Testis (tissue), 2 donors: ENCODE measurements around the gene KRT34.

Source experiments
- POLR2A ChIP-seq: fragments of 450-650 bp; IDR thresholded peaks from one replicate; pipeline ENCODE4 v1.6.1; 2017; ENCODE audit warnings: antibody characterized with exemption, mild to moderate bottlenecking, moderate library complexity
- TF ChIP-seq, protein P1 (sequence below), 3 experiments: fragments of 450-650 bp in 2 of 3; fragments of 200-600 bp in 1 of 3; sonication (generic) in 1 of 3; IDR thresholded peaks; one replicate each; pipeline ENCODE4 v1.5.1; 2016 to 2019; ENCODE audit warnings: antibody characterized with exemption in 3 of 3, mild to moderate bottlenecking in 2 of 3, moderate library complexity in 1 of 3

DNA sequence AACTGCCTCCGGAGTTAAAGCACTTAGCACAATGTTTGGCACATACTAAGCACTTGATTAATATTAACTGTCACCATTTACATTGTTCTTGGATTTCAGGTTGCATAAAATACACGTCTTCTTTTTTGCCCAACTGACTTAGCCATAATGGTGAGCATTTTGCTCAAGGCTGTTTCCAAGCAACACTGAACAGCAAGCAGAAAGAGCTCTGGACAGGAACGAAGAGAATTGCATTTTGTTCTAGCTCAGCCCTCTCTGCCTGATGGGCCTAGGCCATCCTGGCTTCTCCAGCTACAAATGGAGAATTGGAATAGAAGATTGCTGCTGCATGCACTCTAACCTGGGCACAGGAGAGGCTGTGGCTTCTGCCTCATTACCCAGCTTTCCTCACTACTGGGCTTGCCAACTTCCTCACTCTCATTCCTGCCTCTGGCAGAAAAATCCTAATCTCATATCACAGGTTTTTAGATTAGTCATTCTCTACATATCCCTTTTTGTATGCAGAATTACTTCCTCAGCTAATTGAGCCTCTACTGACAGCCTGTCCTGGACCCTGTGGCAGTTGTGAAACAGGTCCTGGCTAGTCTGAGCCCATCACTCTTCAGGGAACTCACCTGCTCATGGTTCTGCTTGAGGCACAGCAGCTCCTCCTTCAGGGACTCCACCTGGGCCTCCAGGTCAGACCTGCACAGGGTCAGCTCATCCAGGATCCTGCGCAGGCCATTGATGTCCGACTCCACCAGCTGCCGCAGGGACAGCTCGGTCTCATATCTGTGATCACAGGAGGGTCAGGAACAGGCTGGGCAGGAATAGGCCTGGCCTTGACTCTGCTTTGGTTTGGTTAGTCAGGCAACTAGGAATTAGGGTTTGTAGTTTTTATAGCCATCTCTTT is 34.0 kb downstream of the KRT34 start:
- TF ChIP-seq, protein P1, sequence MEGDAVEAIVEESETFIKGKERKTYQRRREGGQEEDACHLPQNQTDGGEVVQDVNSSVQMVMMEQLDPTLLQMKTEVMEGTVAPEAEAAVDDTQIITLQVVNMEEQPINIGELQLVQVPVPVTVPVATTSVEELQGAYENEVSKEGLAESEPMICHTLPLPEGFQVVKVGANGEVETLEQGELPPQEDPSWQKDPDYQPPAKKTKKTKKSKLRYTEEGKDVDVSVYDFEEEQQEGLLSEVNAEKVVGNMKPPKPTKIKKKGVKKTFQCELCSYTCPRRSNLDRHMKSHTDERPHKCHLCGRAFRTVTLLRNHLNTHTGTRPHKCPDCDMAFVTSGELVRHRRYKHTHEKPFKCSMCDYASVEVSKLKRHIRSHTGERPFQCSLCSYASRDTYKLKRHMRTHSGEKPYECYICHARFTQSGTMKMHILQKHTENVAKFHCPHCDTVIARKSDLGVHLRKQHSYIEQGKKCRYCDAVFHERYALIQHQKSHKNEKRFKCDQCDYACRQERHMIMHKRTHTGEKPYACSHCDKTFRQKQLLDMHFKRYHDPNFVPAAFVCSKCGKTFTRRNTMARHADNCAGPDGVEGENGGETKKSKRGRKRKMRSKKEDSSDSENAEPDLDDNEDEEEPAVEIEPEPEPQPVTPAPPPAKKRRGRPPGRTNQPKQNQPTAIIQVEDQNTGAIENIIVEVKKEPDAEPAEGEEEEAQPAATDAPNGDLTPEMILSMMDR (IDR thresholded peaks at IDR 0.05), result no peak
- TF ChIP-seq POLR2A, result no peak
